Vagina (tissue), 2 donors: Measurements from ENCODE around the gene AP2A1. TPM values are rescaled to one million over a fixed set of nuclear protein-coding genes. Genes with fewer than 3 reads are reported as not detected.

Source experiments
- DNase-seq, 2 donors: peaks; one replicate each; pipeline ENCODE4 v3.0.0-alpha.2; 2017; ENCODE audit errors: extremely low spot score in 2 of 2
- H3K27ac ChIP-seq: fragments of 200-600 bp; sonication (generic); one replicate; pipeline ENCODE4 v1.5.1; 2019
- H3K27me3 ChIP-seq: fragments of 200-600 bp; sonication (generic); one replicate; pipeline ENCODE4 v1.5.1; 2019
- H3K36me3 ChIP-seq, 2 donors: fragments of 200-600 bp; sonication (generic); one replicate each; pipeline ENCODE4 v1.5.1; 2017 to 2019
- H3K4me1 ChIP-seq: fragments of 200-600 bp; sonication (generic); one replicate; pipeline ENCODE4 v1.5.1; 2019
- H3K4me3 ChIP-seq, 2 donors: fragments of 200-600 bp; sonication (generic); 1 replicate in 1 of 2; 2 replicates in 1 of 2; pipeline ENCODE4 v1.5.1; 2016 to 2019
- H3K9me3 ChIP-seq: fragments of 200-600 bp; sonication (generic); one replicate; pipeline ENCODE4 v1.5.1; 2019
- POLR2A ChIP-seq, 2 donors: fragments of 450-650 bp; IDR thresholded peaks; one replicate each; pipeline ENCODE4 v1.6.1; 2017; ENCODE audit warnings: antibody characterized with exemption in 2 of 2, mild to moderate bottlenecking in 2 of 2, moderate library complexity in 2 of 2
- POLR2AphosphoS5 ChIP-seq, 2 donors: sonication (generic); formaldehyde crosslinking; IDR thresholded peaks; one replicate each; pipeline ENCODE4 v1.9.0; 2017; ENCODE audit warnings: antibody characterized with exemption in 2 of 2, mild to moderate bottlenecking in 2 of 2, low read depth in 1 of 2; ENCODE audit not compliant: insufficient read depth in 1 of 2
- intact Hi-C: fragments of 100-400 bp; cut with DNase I; formaldehyde crosslinking; loops from one replicate; pipeline ENCODE4 v1.15.1; 2023
- total RNA-seq: library from RNA; depleted of rRNA; stranded (reverse); fragments of >200 nt; gene quantifications from one replicate; pipeline ENCODE4 v1.2.3, GENCODE V29; 2016
- TF ChIP-seq, protein P1 (sequence below), 3 experiments: fragments of 450-650 bp in 2 of 3; fragments of 200-600 bp in 1 of 3; sonication (generic) in 1 of 3; IDR thresholded peaks; one replicate each; pipeline ENCODE4 v1.5.1; 2017 to 2019; ENCODE audit warnings: antibody characterized with exemption in 3 of 3, mild to moderate bottlenecking in 2 of 3, moderate library complexity in 2 of 3

Gene AP2A1
- total RNA-seq, 1 donor from 2014 or later = 80.8 TPM

DNA sequence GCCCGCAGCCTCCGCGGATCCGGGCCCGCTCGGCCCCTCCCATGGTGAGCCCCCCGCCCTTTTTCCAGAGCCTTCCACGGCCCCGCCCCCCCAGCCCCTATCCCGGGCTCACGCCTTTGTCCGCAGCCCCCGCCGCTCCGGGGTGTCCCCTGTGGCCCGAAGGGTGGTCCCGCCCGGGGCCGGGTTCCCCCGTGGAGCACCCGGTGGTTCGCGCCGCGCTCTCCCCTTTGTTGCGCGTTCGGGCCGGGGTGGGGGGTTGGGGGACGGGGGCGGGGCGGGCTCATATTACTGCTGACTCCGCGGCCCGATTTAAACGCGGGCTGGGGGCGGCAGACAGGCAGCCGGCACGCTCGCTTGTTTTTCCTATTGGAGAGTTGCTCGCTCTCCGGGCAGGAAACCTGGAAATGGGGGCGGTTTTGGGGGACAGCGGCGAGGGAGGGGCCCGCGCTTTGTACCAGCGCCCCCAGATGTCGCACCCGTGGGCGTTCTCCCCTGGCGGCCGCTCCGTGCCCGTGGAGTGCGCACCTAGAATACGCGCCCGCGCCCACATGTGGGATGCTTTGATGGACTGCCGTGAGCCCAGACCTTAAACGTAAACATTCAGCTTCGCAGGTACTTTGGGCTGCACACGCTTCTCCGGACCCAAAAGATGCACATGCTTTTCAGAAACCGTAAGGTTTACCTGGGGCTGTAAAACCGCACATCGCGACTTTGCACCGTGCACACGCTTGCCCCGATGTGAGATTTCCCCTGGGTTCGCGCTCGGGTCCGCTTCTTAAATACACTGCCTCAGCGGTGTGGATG is 84.9 kb downstream of the AP2A1 start:
- no peaks in the 10 kb centered on the region for H3K9me3 ChIP-seq
- peak overlapping the region; percentile 83 to 93 for H3K4me3 ChIP-seq
- peak overlapping the region; percentile 100 for H3K27ac ChIP-seq
- peaks cover 0 to 22% of the 10 kb centered on the region in 2 donors for H3K36me3 ChIP-seq
- TF ChIP-seq POLR2AphosphoS5 (IDR thresholded peaks at IDR 0.05; ENCODE audit: insufficient read depth in 1 of 2, low read depth in 1 of 2) = peak in 1 of 2 donors; percentile 37
- no peak for TF ChIP-seq POLR2A (IDR thresholded peaks at IDR 0.05)
- H3K27me3 ChIP-seq = no peaks in the 10 kb centered on the region
- no peak for DNase-seq
- H3K4me1 ChIP-seq = peaks cover 36% of the 10 kb centered on the region
- intact Hi-C loops = loop anchor here (10.0 kb wide), 1 partner anchor 97 kb away; no protein-coding TSS in a partner anchor

DNA sequence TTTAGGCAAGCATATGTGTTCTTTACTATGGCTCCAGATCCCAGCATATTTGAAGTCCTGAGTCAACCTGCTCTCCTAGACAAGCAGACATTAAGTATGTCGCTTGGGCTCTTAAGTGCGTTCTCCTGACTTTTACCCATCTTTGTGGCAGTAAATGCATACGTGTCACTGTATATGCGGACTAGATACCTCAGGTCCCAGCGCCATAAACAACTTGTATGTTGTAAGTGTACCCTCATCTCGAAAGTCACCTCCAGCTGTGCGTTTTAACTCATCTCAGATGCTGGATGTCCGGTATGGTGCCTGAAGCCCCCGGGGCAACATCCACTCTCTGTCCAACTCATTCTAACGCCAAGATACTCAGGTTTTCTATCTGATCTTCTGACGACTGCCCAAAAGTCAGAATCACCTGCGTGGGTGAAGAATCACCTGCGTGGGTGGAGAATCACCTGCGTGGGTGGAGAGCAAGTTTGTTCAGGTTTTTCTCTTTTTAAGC is 85.9 kb downstream of the AP2A1 start:
- intact Hi-C loops = loop anchor here (10.0 kb wide), 1 partner anchor 98 kb away; no protein-coding TSS in a partner anchor

GRCh38 chr19:49853852-49854377 is 87.1 kb downstream of the AP2A1 start:
- H3K4me1 ChIP-seq = peaks cover 36% of the 10 kb centered on the region
- no peak overlapping the region for H3K4me3 ChIP-seq
- H3K27ac ChIP-seq = no peak overlapping the region
- H3K27me3 ChIP-seq = no peaks in the 10 kb centered on the region
- intact Hi-C loops = loop anchor here (10.0 kb wide), 1 partner anchor 99 kb away; no protein-coding TSS in a partner anchor
- H3K9me3 ChIP-seq = no peaks in the 10 kb centered on the region
- peaks cover 0 to 38% of the 10 kb centered on the region in 2 donors for H3K36me3 ChIP-seq
- DNase-seq = no peak
- TF ChIP-seq, protein P1, sequence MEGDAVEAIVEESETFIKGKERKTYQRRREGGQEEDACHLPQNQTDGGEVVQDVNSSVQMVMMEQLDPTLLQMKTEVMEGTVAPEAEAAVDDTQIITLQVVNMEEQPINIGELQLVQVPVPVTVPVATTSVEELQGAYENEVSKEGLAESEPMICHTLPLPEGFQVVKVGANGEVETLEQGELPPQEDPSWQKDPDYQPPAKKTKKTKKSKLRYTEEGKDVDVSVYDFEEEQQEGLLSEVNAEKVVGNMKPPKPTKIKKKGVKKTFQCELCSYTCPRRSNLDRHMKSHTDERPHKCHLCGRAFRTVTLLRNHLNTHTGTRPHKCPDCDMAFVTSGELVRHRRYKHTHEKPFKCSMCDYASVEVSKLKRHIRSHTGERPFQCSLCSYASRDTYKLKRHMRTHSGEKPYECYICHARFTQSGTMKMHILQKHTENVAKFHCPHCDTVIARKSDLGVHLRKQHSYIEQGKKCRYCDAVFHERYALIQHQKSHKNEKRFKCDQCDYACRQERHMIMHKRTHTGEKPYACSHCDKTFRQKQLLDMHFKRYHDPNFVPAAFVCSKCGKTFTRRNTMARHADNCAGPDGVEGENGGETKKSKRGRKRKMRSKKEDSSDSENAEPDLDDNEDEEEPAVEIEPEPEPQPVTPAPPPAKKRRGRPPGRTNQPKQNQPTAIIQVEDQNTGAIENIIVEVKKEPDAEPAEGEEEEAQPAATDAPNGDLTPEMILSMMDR (IDR thresholded peaks at IDR 0.05) = no peak
- TF ChIP-seq POLR2A (IDR thresholded peaks at IDR 0.05) (no peak), POLR2AphosphoS5 (IDR thresholded peaks at IDR 0.05; ENCODE audit: insufficient read depth in 1 of 2, low read depth in 1 of 2) (no peak)

More for the DNA sequence above, 85.9 kb downstream of the AP2A1 start:
- H3K9me3 ChIP-seq = no peaks in the 10 kb centered on the region
- TF ChIP-seq, protein P1 (IDR thresholded peaks at IDR 0.05) = no peak
- TF ChIP-seq POLR2A (IDR thresholded peaks at IDR 0.05) (no peak), POLR2AphosphoS5 (IDR thresholded peaks at IDR 0.05; ENCODE audit: insufficient read depth in 1 of 2, low read depth in 1 of 2) (no peak)
- H3K4me3 ChIP-seq = peak overlapping the region; percentile 83 to 93
- H3K27me3 ChIP-seq = no peaks in the 10 kb centered on the region
- peaks cover 36% of the 10 kb centered on the region for H3K4me1 ChIP-seq
- H3K36me3 ChIP-seq = peaks cover 0 to 31% of the 10 kb centered on the region in 2 donors
- peak overlapping the region; percentile 100 for H3K27ac ChIP-seq
- no peak for DNase-seq

DNA sequence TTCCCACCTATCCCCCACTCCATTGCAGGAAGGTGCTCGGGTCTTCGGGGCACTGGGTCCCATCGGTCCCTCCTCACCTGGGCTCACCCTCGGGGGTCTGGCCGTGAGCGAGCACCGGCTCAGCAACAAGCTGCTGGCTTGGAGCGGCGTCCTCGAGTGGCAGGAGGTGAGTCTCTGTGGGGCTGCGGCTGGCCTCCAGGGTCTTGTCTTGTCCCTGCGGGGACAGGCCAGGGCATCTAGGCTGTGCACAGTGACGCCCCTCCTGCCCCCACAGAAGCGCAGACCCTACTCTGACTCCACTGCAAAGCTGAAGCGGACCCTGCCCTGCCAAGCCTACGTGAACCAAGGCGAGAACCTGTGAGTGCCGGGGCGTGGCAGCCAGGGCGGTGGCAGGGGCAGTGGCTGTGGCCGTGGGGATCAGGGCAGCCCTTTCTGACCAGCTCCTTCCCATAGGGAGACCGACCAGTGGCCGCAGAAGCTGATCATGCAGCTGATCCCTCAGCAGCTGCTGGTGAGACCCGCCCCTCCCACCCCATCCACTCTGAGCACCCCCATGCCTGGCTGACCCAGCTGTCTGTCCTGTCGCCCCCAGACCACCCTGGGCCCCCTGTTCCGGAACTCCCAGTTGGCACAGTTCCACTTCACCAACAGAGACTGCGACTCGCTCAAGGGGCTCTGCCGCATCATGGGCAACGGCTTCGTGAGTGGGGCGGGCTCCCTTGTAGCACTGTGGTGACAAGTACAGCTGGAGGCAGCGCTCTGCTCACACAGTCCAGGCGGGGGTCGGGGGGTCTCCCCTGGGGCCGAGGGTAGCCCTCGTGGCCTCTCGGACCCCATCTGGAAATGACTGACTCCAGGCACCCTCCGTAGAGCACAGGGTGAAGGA is 87.8 kb downstream of the AP2A1 start:
- intact Hi-C loops = loop anchor here (10.0 kb wide), 1 partner anchor 100 kb away; no protein-coding TSS in a partner anchor

More for the DNA sequence above, 87.8 kb downstream of the AP2A1 start:
- no peak overlapping the region for H3K27ac ChIP-seq
- peaks cover 0 to 38% of the 10 kb centered on the region in 2 donors for H3K36me3 ChIP-seq
- TF ChIP-seq POLR2AphosphoS5 (IDR thresholded peaks at IDR 0.05; ENCODE audit: insufficient read depth in 1 of 2, low read depth in 1 of 2) (no peak), POLR2A (IDR thresholded peaks at IDR 0.05) (no peak)
- TF ChIP-seq, protein P1 (IDR thresholded peaks at IDR 0.05) = no peak
- H3K4me1 ChIP-seq = peaks cover 36% of the 10 kb centered on the region
- DNase-seq = no peak
- no peaks in the 10 kb centered on the region for H3K27me3 ChIP-seq
- no peak overlapping the region for H3K4me3 ChIP-seq
- no peaks in the 10 kb centered on the region for H3K9me3 ChIP-seq
